CD4-positive, CD25-positive, alpha-beta regulatory T cell (primary cell): ENCODE data around the gene TNPO3. TPM values are rescaled to one million over a fixed set of nuclear protein-coding genes. Genes with fewer than 3 reads are reported as not detected.

ENCODE experiments used
- ATAC-seq, 2 donors: fragments of 150-1000 bp; cut with Tn5 transposase; one replicate each; pipeline ENCODE4 v1.10.0; 2021; ENCODE audit warnings: low read depth in 2 of 2, moderate number of reproducible peaks in 2 of 2, moderate library complexity in 1 of 2
- DNase-seq, 3 donors: peaks; one replicate each; pipeline versions ENCODE4 v3.0.0 to v3.0.0-alpha.2; 2012 to 2022; ENCODE audit warnings: mixed read lengths in 1 of 3
- H3K27ac ChIP-seq: one replicate; pipeline ENCODE4 v1.7.0; 2013; ENCODE audit warnings: mild to moderate bottlenecking, low read length; ENCODE audit not compliant: insufficient read depth, poor library complexity, severe bottlenecking
- H3K27me3 ChIP-seq: one replicate; pipeline ENCODE4 v1.7.0; 2013; ENCODE audit warnings: low read length; ENCODE audit not compliant: control insufficient read depth, insufficient read depth
- H3K36me3 ChIP-seq: one replicate; pipeline ENCODE4 v1.7.0; 2013; ENCODE audit warnings: mild to moderate bottlenecking, low read length, moderate library complexity; ENCODE audit not compliant: control insufficient read depth, insufficient read depth
- H3K4me1 ChIP-seq: 2 replicates; pipeline ENCODE4 v1.7.0; 2013; ENCODE audit warnings: mild to moderate bottlenecking, low read length; ENCODE audit not compliant: insufficient read depth, control insufficient read depth, poor library complexity, severe bottlenecking
- H3K4me3 ChIP-seq: one replicate; pipeline ENCODE4 v1.7.0; 2013; ENCODE audit warnings: low read depth, mild to moderate bottlenecking, low read length, moderate library complexity
- H3K9me3 ChIP-seq, 2 experiments: 1 replicate in 1 of 2; 2 replicates in 1 of 2; pipeline ENCODE4 v1.7.0; 2013; ENCODE audit warnings: low read length in 2 of 2, mild to moderate bottlenecking in 1 of 2, moderate library complexity in 1 of 2; ENCODE audit not compliant: control insufficient read depth in 2 of 2
- H3K27ac Mint-ChIP-seq, 3 donors: one replicate each; pipeline ENCODE4 v1.8.0; 2020 to 2022; ENCODE audit warnings: mild to moderate bottlenecking in 3 of 3, mixed read lengths in 3 of 3, moderate library complexity in 2 of 3
- H3K27me3 Mint-ChIP-seq: one replicate; pipeline ENCODE4 v1.8.0; 2022; ENCODE audit warnings: mild to moderate bottlenecking, mixed read lengths
- H3K36me3 Mint-ChIP-seq: one replicate; pipeline ENCODE4 v1.8.0; 2020; ENCODE audit warnings: mixed read lengths
- H3K4me1 Mint-ChIP-seq, 4 donors: one replicate each; pipeline ENCODE4 v1.8.0; 2020 to 2022; ENCODE audit warnings: mixed read lengths in 4 of 4, mild to moderate bottlenecking in 1 of 4
- H3K4me3 Mint-ChIP-seq, 4 donors: one replicate each; pipeline ENCODE4 v1.8.0; 2020 to 2022; ENCODE audit warnings: mild to moderate bottlenecking in 4 of 4, mixed read lengths in 4 of 4, moderate library complexity in 3 of 4
- H3K9me3 Mint-ChIP-seq, 7 donors: one replicate each; pipeline ENCODE4 v1.8.0; 2020 to 2022; ENCODE audit warnings: mixed read lengths in 7 of 7, mild to moderate bottlenecking in 3 of 7, moderate library complexity in 2 of 7
- polyA plus RNA-seq, 4 donors: library from polyadenylated mRNA; unstranded; fragments of 300-500 nt; fragmentation: Illumina TruSeq; gene quantifications; one replicate each; pipeline ENCODE4 v1.2.3, GENCODE V29; 2021
- total RNA-seq: library from RNA; stranded (reverse); gene quantifications from one replicate; pipeline ENCODE4 v1.2.3, GENCODE V29; 2022

The TNPO3 gene
- total and polyA plus RNA-seq, 5 donors from 2014 or later = 31.6 to 48.8 (median 36.2) TPM

DNA sequence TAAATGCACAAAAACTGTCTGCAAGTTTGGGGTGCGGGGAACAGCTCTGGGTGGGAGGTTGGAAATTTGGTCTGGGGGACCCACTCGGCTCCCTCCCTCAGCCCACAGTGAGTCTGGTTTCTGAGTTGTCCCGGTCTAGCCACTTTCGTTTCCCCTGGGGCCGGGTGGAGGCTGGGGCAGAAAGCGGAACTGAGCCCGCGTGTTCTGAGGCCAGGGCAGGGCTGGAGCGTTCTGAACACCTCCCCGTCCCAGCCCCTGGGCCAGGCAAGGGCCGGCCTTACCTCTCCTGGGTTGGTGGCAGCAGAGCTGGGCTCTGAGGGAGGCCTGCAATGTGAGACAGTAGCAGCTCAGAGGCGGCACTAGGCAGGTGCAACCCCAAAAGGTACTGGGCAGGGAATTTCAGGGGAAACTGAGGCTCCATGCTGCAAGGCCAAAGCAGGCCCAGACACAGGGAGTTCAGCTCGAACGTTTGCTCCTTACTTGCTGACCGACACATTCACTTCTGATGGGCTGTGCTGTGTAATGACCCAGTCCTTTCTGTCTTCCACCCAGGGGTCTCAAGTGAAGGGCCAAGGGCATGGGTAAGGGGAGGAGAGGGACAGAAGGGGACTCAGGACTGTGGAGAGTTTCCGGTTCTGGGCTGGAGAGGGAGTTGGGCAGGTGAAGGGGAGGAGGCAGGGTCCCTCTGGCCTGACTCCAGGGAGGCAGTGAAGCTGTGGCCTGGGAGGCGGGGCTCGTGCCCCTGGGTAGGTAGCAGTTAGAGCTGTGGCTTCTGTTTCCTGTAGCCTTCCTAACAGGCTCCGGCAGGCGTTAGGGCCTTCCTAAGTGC lies 114.2 kb downstream of the TNPO3 start:
- Mint-ChIP-seq H3K36me3 (no peaks in the 10 kb centered on the region), H3K4me1 (peaks cover 10 to 41% (median 23%) of the 10 kb centered on the region in 4 donors), H3K27ac (peak overlapping the region; percentile 90 to 96 (median 94)), H3K27me3 (peaks cover 4% of the 10 kb centered on the region), H3K4me3 (peak overlapping the region; percentile 64 to 98 (median 95)), H3K9me3 (no peaks in the 10 kb centered on the region)
- H3K27ac ChIP-seq = peak overlapping the region; percentile 74
- peaks cover 36% of the 10 kb centered on the region for H3K4me1 ChIP-seq
- ATAC-seq (peak; percentile 44 to 49), DNase-seq (peak in 2 of 3 donors; percentile 8 to 45)
- no peaks in the 10 kb centered on the region for H3K27me3 ChIP-seq
- peak overlapping the region; percentile 59 for H3K4me3 ChIP-seq
- H3K36me3 ChIP-seq = peaks cover 4% of the 10 kb centered on the region
- no peaks in the 10 kb centered on the region for H3K9me3 ChIP-seq

GRCh38 chr7:128939861-128940410 lies 115.0 kb downstream of the TNPO3 start:
- H3K9me3 Mint-ChIP-seq = peaks cover 0 to 1% (median 0%) of the 10 kb centered on the region in 7 donors
- H3K4me3 ChIP-seq = peak overlapping the region; percentile 64
- DNase-seq (no peak), ATAC-seq (peak in 1 of 2 donors; percentile 10)
- peaks cover 3% of the 10 kb centered on the region for H3K36me3 ChIP-seq
- peak overlapping the region; percentile 52 to 90 (median 71) for H3K27ac Mint-ChIP-seq
- peaks cover 36% of the 10 kb centered on the region for H3K4me1 ChIP-seq
- H3K27me3 ChIP-seq = no peaks in the 10 kb centered on the region
- H3K27ac ChIP-seq = peak overlapping the region; percentile 74
- peaks cover 4% of the 10 kb centered on the region for H3K27me3 Mint-ChIP-seq
- peaks cover 10 to 41% (median 23%) of the 10 kb centered on the region in 4 donors for H3K4me1 Mint-ChIP-seq
- no peaks in the 10 kb centered on the region for H3K36me3 Mint-ChIP-seq
- peak overlapping the region; percentile 64 to 98 (median 95) for H3K4me3 Mint-ChIP-seq
- no peaks in the 10 kb centered on the region for H3K9me3 ChIP-seq

DNA sequence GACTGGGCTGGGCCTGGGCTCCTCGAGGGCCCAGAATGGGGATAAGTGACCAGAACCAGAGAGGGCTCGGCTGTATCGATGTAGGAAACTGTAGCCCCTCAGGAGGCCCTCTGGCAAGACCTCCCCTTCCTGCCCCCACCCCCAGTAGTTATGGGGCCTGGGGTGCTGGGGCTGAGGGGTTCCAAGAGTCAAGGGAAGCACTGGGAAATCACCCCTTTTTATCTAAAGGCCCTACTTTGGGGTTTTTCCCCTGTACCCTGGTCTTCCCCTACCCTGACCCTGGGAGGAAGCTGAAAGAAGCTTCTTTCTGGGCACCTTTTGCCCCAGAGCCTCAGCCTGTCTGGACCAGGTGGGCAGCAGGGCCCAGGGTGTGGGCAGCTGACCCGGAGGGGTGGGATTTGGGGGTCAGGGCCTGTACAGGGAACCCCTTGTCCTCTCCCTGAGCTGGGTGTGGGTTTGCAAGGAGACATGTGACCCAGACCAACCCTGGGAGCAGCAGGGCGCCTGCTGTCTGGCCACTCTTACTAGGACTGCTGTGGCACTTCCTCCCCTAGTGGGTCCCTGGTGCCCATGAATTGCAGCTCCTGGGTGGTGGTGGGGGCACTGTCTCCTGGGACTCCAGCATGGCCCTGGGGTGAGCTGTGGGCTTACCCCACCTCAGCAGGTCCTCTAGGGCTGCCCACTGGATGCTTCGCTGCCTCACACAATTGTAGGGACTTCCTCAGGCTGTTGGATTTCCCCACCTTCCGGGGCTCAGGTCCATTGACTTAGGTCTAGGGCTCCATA lies 115.6 kb downstream of the TNPO3 start:
- Mint-ChIP-seq H3K36me3 (no peaks in the 10 kb centered on the region), H3K4me3 (peak overlapping the region; percentile 64 to 98 (median 95)), H3K27me3 (peaks cover 4% of the 10 kb centered on the region), H3K27ac (peak overlapping the region; percentile 52 to 90 (median 71)), H3K4me1 (peaks cover 6 to 41% (median 22%) of the 10 kb centered on the region in 4 donors), H3K9me3 (peaks cover 0 to 1% (median 0%) of the 10 kb centered on the region in 7 donors)
- Histone ChIP-seq H3K27me3 (no peaks in the 10 kb centered on the region), H3K27ac (peak overlapping the region; percentile 74), H3K36me3 (no peaks in the 10 kb centered on the region), H3K4me3 (peak overlapping the region; percentile 64), H3K9me3 (no peaks in the 10 kb centered on the region), H3K4me1 (peaks cover 36% of the 10 kb centered on the region)
- ATAC-seq (peak in 1 of 2 donors; percentile 21), DNase-seq (no peak)

GRCh38 chr7:128938544-128939074 lies 116.3 kb downstream of the TNPO3 start:
- peaks cover 0 to 1% (median 0%) of the 10 kb centered on the region in 7 donors for H3K9me3 Mint-ChIP-seq
- no peaks in the 10 kb centered on the region for H3K36me3 Mint-ChIP-seq
- peak overlapping the region; percentile 74 for H3K27ac ChIP-seq
- H3K4me1 Mint-ChIP-seq = peaks cover 6 to 44% (median 23%) of the 10 kb centered on the region in 4 donors
- H3K4me3 Mint-ChIP-seq = peak overlapping the region; percentile 93 to 99 (median 98)
- no peaks in the 10 kb centered on the region for H3K9me3 ChIP-seq
- no peaks in the 10 kb centered on the region for H3K36me3 ChIP-seq
- H3K4me1 ChIP-seq = peaks cover 38% of the 10 kb centered on the region
- DNase-seq (peak in 1 of 3 donors; percentile 5), ATAC-seq (no peak)
- peak overlapping the region; percentile 83 to 95 (median 94) for H3K27ac Mint-ChIP-seq
- H3K27me3 Mint-ChIP-seq = peaks cover 4% of the 10 kb centered on the region
- H3K4me3 ChIP-seq = peak overlapping the region; percentile 67
- no peaks in the 10 kb centered on the region for H3K27me3 ChIP-seq

- H3K27ac ChIP-seq = peak within 1 kb of the TSS; percentile 74
Measured at GRCh38 chr7:128937647-128938543, 117.0 kb downstream of the TNPO3 start, which contains the start of gene IRF5. Gene IRF5 (plus strand): TSS chr7:128937927. CDS start chr7:128942082, 4,155 bp downstream.

DNA sequence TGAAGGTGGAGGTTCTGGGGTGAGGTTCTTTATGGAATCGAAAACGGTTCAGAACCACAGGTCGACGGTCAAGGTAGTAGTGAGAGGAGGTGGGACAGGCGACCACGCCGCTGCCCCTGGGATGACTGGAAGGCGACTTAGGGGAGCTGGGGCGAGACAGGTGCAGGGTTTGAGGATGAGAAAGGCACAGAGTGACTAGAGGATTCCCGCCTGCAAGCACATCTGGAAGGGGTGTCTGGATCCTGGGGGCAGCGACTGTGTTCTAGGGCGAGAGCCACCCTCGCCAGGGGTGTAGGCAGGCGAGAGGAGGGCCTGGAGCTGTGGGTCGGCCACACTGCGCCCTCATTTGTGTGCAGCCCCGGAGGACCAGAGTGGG lies 117.7 kb downstream of the TNPO3 start:
- H3K27me3 ChIP-seq = no peaks in the 10 kb centered on the region
- H3K4me3 ChIP-seq = peak overlapping the region; percentile 13
- H3K27me3 Mint-ChIP-seq = peaks cover 4% of the 10 kb centered on the region
- H3K4me1 Mint-ChIP-seq = peaks cover 12 to 55% (median 31%) of the 10 kb centered on the region in 4 donors
- no peaks in the 10 kb centered on the region for H3K36me3 ChIP-seq
- peaks cover 0 to 1% (median 0%) of the 10 kb centered on the region in 7 donors for H3K9me3 Mint-ChIP-seq
- H3K9me3 ChIP-seq = no peaks in the 10 kb centered on the region
- ATAC-seq (no peak), DNase-seq (no peak)
- H3K36me3 Mint-ChIP-seq = no peaks in the 10 kb centered on the region
- H3K4me3 Mint-ChIP-seq = peak overlapping the region; percentile 77 to 92 (median 80)
- H3K27ac Mint-ChIP-seq = peak overlapping the region in 2 of 3 donors; percentile 33 to 73
- no peak overlapping the region for H3K27ac ChIP-seq
- peaks cover 51% of the 10 kb centered on the region for H3K4me1 ChIP-seq

More at GRCh38 chr7:128937647-128938543, 117.0 kb downstream of the TNPO3 start, which contains the start of gene IRF5:
- Mint-ChIP-seq H3K9me3 (peaks cover 0 to 1% (median 0%) of the 10 kb centered on the region in 7 donors), H3K27ac (peak within 1 kb of the TSS; percentile 83 to 95 (median 94)), H3K27me3 (peaks cover 4% of the 10 kb centered on the region), H3K4me3 (peak within 1 kb of the TSS; percentile 93 to 99 (median 98)), H3K4me1 (peaks cover 12 to 51% (median 28%) of the 10 kb centered on the region in 4 donors), H3K36me3 (no peaks in the 10 kb centered on the region)
- no peaks in the 10 kb centered on the region for H3K27me3 ChIP-seq
- H3K36me3 ChIP-seq = no peaks in the 10 kb centered on the region
- H3K4me1 ChIP-seq = peaks cover 45% of the 10 kb centered on the region
- no peaks in the 10 kb centered on the region for H3K9me3 ChIP-seq
- ATAC-seq = peak; percentile 3 to 11
- H3K4me3 ChIP-seq = peak within 1 kb of the TSS; percentile 67
- peak in 2 of 3 donors; percentile 15 to 34 for DNase-seq
